Raji (cell line): ENCODE measurements around the gene ROGDI.
A peak's percentile ranks its signal among the peaks of the same experiment; 100 is the strongest.

Experiments
- POLR2A ChIP-seq: IDR thresholded peaks from 2 replicates; pipeline ENCODE4 v1.6.1; 2011; ENCODE audit warnings: low read depth, low read length, control low read depth; ENCODE audit not compliant: insufficient read depth

ROGDI gene

GRCh38 chr16:4767872-4768548 lies 34.4 kb downstream of the ROGDI start:
- no peak for TF ChIP-seq POLR2A

- TF ChIP-seq POLR2A: peak; percentile 84
Measured at GRCh38 chr16:4766875-4767628, 35.4 kb downstream of the ROGDI start, which contains the start of gene ZNF500. Gene ZNF500 (minus strand): TSS chr16:4767162. CDS start chr16:4765978, 1,184 bp downstream.

- TF ChIP-seq POLR2A: no peak
Measured at GRCh38 chr16:4765511-4766474, 36.6 kb downstream of the ROGDI start.

GRCh38 chr16:4763791-4764190 lies 38.6 kb downstream of the ROGDI start:
- no peak for TF ChIP-seq POLR2A

DNA sequence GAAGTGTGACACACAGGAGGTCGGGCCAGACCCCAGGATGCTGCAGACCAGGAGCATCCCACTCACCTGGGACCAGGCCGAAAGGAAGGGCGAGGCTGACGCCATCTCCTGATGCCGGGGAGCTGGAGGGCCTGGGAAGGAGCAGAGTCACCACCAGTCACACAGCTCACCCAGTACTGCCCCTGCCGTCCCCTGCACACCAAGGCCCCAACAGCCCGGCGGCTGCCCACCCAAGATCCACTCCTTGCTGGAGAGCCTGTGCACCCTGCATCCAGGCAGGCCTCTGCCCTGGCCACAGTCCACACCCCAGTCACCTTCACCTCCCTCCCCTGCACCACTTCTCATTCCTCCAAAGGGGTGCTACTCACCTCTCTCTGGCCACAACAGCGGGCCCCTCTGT lies 40.2 kb downstream of the ROGDI start:
- no peak for TF ChIP-seq POLR2A

GRCh38 chr16:4760221-4760910 lies 42.1 kb downstream of the ROGDI start:
- no peak for TF ChIP-seq POLR2A

- TF ChIP-seq POLR2A: no peak
Measured at GRCh38 chr16:4755687-4756086, 46.7 kb downstream of the ROGDI start.

DNA sequence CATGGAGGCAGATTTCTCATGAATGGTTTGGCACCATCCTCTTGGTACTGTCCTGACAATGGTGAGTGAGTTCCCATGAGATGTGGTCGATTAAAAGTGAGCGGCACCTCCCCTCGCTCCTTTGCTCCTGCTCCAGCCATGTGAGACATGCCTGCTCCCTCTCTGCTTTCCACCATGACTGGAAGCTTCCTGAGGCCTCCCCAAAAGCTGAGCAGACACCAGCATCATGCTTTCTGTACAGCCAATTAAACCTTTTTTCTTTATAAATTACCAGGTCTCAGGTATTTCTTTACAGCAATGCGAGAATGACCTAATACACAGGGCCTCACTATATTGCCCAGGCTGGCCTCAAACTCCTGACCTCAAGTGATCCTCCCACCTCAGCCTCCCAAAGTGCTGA lies 47.6 kb downstream of the ROGDI start:
- no peak for TF ChIP-seq POLR2A

- TF ChIP-seq POLR2A: no peak
Measured at GRCh38 chr16:4753227-4753626, 49.2 kb downstream of the ROGDI start.

GRCh38 chr16:4752351-4753100 lies 49.9 kb downstream of the ROGDI start:
- no peak for TF ChIP-seq POLR2A

- no peak for TF ChIP-seq POLR2A
Measured at GRCh38 chr16:4750896-4751295, 51.5 kb downstream of the ROGDI start.

DNA sequence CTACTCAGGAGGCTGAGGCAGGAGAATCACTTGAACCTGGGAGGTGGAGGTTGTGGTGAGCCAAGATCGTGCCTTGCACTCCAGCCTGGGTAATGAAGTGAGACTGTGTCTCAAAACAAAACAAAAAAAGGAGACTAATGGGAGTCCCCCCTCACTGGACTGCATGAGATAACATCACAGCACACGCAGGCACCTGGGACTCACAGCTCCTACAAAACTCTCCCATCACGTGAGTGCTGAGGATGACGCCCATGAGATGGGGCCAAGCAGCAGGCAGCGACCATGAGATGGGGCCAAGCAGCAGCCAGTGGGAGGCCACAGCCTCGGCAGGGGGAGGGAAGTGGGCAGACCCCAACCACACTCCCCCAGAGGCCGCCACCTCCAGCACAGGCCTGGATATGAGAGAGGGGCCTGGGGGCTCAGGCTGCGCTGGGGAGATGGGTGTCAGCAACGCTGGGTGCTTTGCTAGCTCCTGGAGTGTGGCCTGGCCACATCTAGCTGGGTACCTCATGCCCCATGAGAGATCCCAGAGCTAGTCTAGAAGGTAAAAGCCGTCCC lies 52.7 kb downstream of the ROGDI start:
- TF ChIP-seq POLR2A: no peak

GRCh38 chr16:4748682-4749411 lies 53.6 kb downstream of the ROGDI start:
- no peak for TF ChIP-seq POLR2A
